Stomach (tissue), 9 donors: Measurements from ENCODE around the gene GALM. TPM values are rescaled to one million over a fixed set of nuclear protein-coding genes. Genes with fewer than 3 reads are reported as not detected.

Source experiments
- DNase-seq, 2 donors: peaks; one replicate each; pipeline versions ENCODE4 v3.0.0 to v3.0.0-alpha.2; 2013 to 2019
- H3K27ac ChIP-seq, 5 donors: fragments of 200-600 bp in 4 of 5; sonication (generic) in 4 of 5; one replicate each; pipeline ENCODE4 v1.5.1; 2013 to 2019; ENCODE audit warnings: mild to moderate bottlenecking in 1 of 5, moderate library complexity in 1 of 5
- H3K27me3 ChIP-seq, 3 donors: fragments of 200-600 bp; sonication (generic); one replicate each; pipeline ENCODE4 v1.5.1; 2017 to 2019; ENCODE audit warnings: mixed run types in 1 of 3
- H3K36me3 ChIP-seq, 4 donors: fragments of 200-600 bp; sonication (generic); 1 replicate in 3 of 4; 2 replicates in 1 of 4; pipeline ENCODE4 v1.5.1; 2016 to 2019
- H3K4me1 ChIP-seq, 4 donors: fragments of 200-600 bp; sonication (generic); one replicate each; pipeline ENCODE4 v1.5.1; 2016 to 2019
- H3K4me3 ChIP-seq, 4 donors: fragments of 200-600 bp; sonication (generic) in 3 of 4; one replicate each; pipeline ENCODE4 v1.5.1; 2016 to 2019; ENCODE audit warnings: mild to moderate bottlenecking in 1 of 4
- H3K9me3 ChIP-seq, 4 donors: fragments of 200-600 bp; sonication (generic); one replicate each; pipeline ENCODE4 v1.5.1; 2016 to 2019
- CTCF ChIP-seq, 7 experiments: fragments of 450-650 bp in 4 of 7; fragments of 200-600 bp in 3 of 7; sonication (generic) in 3 of 7; IDR thresholded peaks; one replicate each; pipeline ENCODE4 v1.5.1; 2016 to 2019; ENCODE audit warnings: antibody characterized with exemption in 7 of 7, control low read depth in 2 of 7, mild to moderate bottlenecking in 1 of 7
- EP300 ChIP-seq: sonication (generic); formaldehyde crosslinking; IDR thresholded peaks from one replicate; pipeline ENCODE4 v1.6.1; 2017; ENCODE audit warnings: antibody characterized with exemption
- POLR2A ChIP-seq, 4 donors: fragments of 450-650 bp; IDR thresholded peaks; one replicate each; pipeline ENCODE4 v1.6.1; 2016; ENCODE audit warnings: antibody characterized with exemption in 4 of 4, control low read depth in 2 of 4, mild to moderate bottlenecking in 1 of 4, moderate library complexity in 1 of 4
- POLR2AphosphoS5 ChIP-seq, 3 donors: sonication (generic); formaldehyde crosslinking; IDR thresholded peaks; one replicate each; pipeline ENCODE4 v1.6.1; 2016; ENCODE audit warnings: antibody characterized with exemption in 3 of 3
- WGBS, 5 donors: extraction: QIAGEN DNeasy Blood & Tissue Kit in 3 of 5; methylation state at CpG; one replicate each; pipeline versions ENCODE4 v1.1.5 to v1.1.7; 2013 to 2018; 5-methylcytosine and 5-hydroxymethylcytosine counted together
- intact Hi-C: fragments of 100-400 bp; cut with DNase I; formaldehyde crosslinking; loops from one replicate; pipeline ENCODE4 v1.15.1; 2023; ENCODE audit warnings: low total_unique reads
- polyA plus RNA-seq, 3 donors: library from polyadenylated mRNA; stranded (reverse); fragments of 200-250 nt; gene quantifications; one replicate each; pipeline ENCODE4 v1.2.3, GENCODE V29; 2013
- total RNA-seq, 5 donors: library from RNA; depleted of rRNA; stranded (reverse); fragments of >200 nt; gene quantifications; one replicate each; pipeline versions ENCODE4 v1.1.0 to v1.2.3, GENCODE V29; 2014 to 2016
- donor health status: healthy with polysubstance abuse.
- donor health status: Bipolar disorder and iron deficiency.
- donor health status: healthy.

The GALM gene
- total and polyA plus RNA-seq, 8 donors, result 2.2 to 17.8 (median 9.3) TPM; not detected in 1

GRCh38 chr2:38748391-38748790, 82.5 kb downstream of the GALM start:
- 68 to 80% (median 74%) methylated on average over 9 of the region's 9 CpGs for WGBS, 5 donors
- Histone ChIP-seq H3K4me1 (peaks cover 27 to 74% (median 54%) of the 10 kb centered on the region in 4 donors), H3K36me3 (peaks cover 58 to 63% (median 62%) of the 10 kb centered on the region in 4 donors), H3K9me3 (no peaks in the 10 kb centered on the region), H3K27ac (peak overlapping the region in 4 of 5 donors; percentile 0 to 100 (median 20)), H3K27me3 (no peaks in the 10 kb centered on the region), H3K4me3 (peak overlapping the region in 2 of 4 donors; percentile 68 to 83)
- TF ChIP-seq CTCF (IDR thresholded peaks at IDR 0.05), result no peak
- no peak for TF ChIP-seq POLR2A (IDR thresholded peaks at IDR 0.05)
- TF ChIP-seq EP300, result no peak
- TF ChIP-seq POLR2AphosphoS5 (IDR thresholded peaks at IDR 0.05), result no peak
- intact Hi-C loops, result no loop called here
- DNase-seq, result no peak

GRCh38 chr2:38748943-38749804, 83.3 kb downstream of the GALM start:
- WGBS, 5 donors, result 29 to 46% (median 39%) methylated on average over 26 of the region's 26 CpGs
- no peaks in the 10 kb centered on the region for H3K9me3 ChIP-seq
- H3K4me1 ChIP-seq, result peaks cover 27 to 73% (median 51%) of the 10 kb centered on the region in 4 donors
- no peaks in the 10 kb centered on the region for H3K27me3 ChIP-seq
- peak overlapping the region in 3 of 5 donors; percentile 11 to 100 (median 99) for H3K27ac ChIP-seq
- peaks cover 54 to 55% (median 54%) of the 10 kb centered on the region in 4 donors for H3K36me3 ChIP-seq
- no peak for TF ChIP-seq EP300
- no peak for TF ChIP-seq CTCF (IDR thresholded peaks at IDR 0.05)
- peak overlapping the region; percentile 68 to 89 (median 80) for H3K4me3 ChIP-seq
- no peak for DNase-seq
- intact Hi-C loops, result no loop called here

- peaks cover 27 to 70% (median 46%) of the 10 kb centered on the region in 4 donors for H3K4me1 ChIP-seq
Measured at GRCh38 chr2:38750011-38750890, 84.3 kb downstream of the GALM start.

GRCh38 chr2:38750891-38751595, 85.1 kb downstream of the GALM start, which contains the start of gene SRSF7:
TSS of gene SRSF7 (minus strand) at chr2:38751361. CDS start at chr2:38751256, 105 bp downstream.
- WGBS, 5 donors, result 0 to 1% (median 0%) methylated on average over 60 to 68 of the region's 68 CpGs
- H3K4me1 ChIP-seq, result peaks cover 27 to 62% (median 42%) of the 10 kb centered on the region in 4 donors
- no peaks in the 10 kb centered on the region for H3K27me3 ChIP-seq
- peak within 1 kb of the TSS; percentile 97 to 100 (median 99) for H3K27ac ChIP-seq
- DNase-seq, result peak; percentile 98 to 100
- TF ChIP-seq POLR2A (IDR thresholded peaks at IDR 0.05) (peak in 3 of 4 donors; percentile 20 to 100 (median 100)), POLR2AphosphoS5 (IDR thresholded peaks at IDR 0.05) (peak; percentile 100), CTCF (IDR thresholded peaks at IDR 0.05) (no peak), EP300 (no peak)
- intact Hi-C loops, result no loop called here
- H3K36me3 ChIP-seq, result peaks cover 35 to 36% (median 35%) of the 10 kb centered on the region in 4 donors
- H3K4me3 ChIP-seq, result peak within 1 kb of the TSS; percentile 68 to 89 (median 80)
- no peaks in the 10 kb centered on the region for H3K9me3 ChIP-seq

More at GRCh38 chr2:38750011-38750890, 84.3 kb downstream of the GALM start:
- Histone ChIP-seq H3K36me3 (peaks cover 43 to 44% (median 43%) of the 10 kb centered on the region in 4 donors), H3K27me3 (no peaks in the 10 kb centered on the region), H3K4me3 (peak overlapping the region; percentile 68 to 89 (median 80)), H3K9me3 (no peaks in the 10 kb centered on the region), H3K27ac (peak overlapping the region; percentile 97 to 100 (median 99))
- 0 to 1% (median 0%) methylated on average over 38 to 59 of the region's 59 CpGs for WGBS, 5 donors
- intact Hi-C loops, result no loop called here
- TF ChIP-seq EP300 (no peak), POLR2A (IDR thresholded peaks at IDR 0.05) (no peak), POLR2AphosphoS5 (IDR thresholded peaks at IDR 0.05) (peak; percentile 2 to 42 (median 40))
- DNase-seq, result peak; percentile 63 to 89
